DMS153 treated with DMSO at 0.1 percent for 48 hours (cell line): Measurements from ENCODE around the gene TCF4.

ENCODE experiments used
- DNase-seq: peaks from one replicate; lab custom pipeline; 2025; ENCODE audit not compliant: unreplicated experiment; lab: John Stamatoyannopoulos, UW

TCF4 gene

DNA sequence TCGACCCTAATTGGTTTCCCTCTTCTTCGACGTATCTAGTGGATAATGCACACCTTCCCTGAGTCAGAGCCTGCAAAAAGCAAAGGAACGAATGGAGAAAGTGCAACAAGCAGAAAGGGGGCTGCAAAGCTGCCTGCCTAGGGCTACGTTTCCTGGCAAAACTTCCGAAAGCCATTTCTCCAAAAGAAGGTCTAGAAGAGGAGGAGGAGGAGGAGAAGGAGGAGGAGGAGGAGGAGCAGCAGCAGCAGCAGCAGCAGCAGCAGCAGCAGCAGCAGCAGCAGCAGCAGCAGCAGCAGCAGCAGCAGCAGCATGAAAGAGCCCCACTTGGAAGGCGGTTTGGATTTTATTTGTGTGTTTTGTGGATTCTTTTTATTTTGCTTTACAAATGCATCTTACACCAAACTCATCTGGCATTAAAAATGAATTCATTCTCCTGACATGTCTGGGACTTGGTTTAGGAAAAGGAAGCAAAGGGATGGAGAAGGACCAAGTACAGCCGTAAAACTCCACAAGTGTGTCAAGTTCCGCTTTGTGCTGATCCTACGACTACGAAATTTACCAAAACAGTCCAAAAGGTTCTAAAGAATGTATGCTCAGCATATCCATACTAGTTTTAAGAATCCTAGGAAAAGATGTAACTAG lies 2.0 kb downstream of the TCF4 start:
- DNase-seq = no peak

DNA sequence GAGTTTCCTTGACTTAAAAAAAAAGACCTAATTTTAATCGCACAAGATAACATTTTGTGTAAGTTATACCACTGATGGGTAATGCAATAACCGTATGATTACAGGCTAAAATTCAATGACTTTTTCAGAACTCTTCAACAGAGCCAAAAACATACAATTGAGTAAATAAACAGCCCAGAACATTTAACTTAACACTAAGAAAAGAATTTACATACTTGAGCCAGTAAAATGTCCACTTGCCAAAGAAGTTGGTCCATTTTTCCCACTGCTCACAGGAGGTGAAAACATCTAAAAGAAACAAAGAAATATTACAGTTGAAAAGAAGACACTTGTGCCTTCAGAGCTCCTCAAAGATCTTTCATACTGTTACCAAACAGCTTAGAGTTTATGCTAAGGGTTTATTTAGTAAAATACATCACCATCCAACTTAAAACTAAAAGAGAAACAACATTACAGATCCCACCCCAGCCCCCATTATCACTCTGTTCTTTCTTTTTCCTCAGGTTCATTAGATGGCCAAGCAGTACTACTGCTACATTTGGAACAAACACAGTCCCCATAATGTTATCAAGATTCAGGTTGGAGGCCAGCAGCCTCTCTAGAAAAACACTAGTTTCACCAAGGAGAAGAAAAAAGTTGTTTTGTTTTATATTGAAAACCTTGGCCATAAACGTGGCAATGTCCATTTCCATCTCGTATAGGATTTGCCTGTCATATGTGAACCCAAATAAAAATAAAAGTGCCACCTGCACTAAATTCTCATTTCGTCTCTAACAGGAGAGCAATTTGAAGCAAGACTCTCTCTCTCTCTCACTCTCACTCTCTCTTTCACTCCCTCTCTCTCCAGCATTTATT lies 2.7 kb downstream of the TCF4 start:
- no peak for DNase-seq

DNA sequence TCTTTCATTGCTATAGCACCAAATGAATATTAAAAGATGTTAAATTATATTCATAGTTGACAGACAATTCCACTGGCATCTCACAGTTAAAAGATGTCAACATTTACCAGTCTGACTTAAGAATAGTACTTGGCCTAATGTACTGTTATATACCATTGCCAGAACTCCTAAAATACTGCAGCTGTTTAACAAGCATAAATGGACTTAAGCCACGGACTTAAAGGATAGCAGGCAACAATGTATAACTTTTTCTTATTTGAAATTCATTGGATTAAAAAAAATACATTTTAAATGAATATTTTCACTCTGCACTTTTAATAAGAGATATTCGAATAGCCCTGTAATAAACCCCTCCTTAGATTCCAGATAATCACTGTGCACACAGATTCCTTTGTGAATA lies 3.8 kb downstream of the TCF4 start:
- DNase-seq = no peak

DNA sequence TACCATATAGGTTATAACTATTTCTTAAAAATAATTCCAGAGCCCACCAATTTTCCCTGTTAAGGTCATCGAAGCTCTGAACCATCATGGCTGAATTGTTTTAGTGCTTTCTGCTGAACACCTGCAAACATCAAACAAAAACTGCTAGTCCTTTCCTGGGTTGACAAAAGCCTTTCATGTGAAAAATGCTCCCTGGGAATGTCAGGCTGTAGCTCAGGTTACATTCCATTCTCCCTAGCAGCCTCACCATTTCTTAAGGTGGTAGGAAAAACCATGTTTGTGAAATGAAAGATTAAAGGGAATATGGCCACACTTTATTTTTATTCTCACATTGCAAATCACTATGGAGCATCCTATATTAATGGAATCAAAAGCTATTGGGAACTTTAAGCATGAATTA lies 5.7 kb downstream of the TCF4 start:
- no peak for DNase-seq

DNA sequence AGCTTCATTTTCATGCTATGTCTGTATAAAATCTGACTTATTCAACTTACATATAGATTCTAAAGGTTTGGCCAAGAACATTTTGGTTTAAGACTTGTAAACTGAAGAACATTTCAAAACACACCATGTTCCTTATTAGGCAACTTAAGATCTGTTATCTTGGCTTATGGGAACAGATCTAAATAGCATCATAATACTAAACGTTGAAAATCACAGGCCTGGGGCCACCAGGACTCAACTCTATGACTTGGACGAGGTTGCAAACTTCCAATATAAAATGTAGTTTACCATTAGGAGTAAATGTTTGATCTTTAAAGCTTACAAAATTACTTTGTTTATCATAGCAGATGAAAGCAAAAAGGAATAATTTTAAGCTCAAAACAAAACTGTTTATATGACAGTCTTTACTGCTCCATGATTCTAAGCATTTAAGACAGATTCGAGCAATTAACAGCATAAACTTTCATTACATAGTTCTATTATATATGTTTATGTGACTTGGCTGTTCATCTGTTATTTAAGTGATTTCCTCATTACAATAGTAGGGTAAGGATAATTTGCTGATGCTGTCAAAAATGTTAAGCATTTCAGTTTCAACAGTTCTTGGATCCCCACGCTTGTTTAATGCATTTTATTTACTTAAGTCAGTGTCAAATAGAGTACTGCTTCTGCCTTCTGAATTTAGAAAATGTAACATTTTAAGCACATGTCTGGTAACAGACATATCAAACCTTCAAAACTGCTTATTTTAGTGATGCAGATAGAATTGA lies 8.3 kb downstream of the TCF4 start:
- no peak for DNase-seq

DNA sequence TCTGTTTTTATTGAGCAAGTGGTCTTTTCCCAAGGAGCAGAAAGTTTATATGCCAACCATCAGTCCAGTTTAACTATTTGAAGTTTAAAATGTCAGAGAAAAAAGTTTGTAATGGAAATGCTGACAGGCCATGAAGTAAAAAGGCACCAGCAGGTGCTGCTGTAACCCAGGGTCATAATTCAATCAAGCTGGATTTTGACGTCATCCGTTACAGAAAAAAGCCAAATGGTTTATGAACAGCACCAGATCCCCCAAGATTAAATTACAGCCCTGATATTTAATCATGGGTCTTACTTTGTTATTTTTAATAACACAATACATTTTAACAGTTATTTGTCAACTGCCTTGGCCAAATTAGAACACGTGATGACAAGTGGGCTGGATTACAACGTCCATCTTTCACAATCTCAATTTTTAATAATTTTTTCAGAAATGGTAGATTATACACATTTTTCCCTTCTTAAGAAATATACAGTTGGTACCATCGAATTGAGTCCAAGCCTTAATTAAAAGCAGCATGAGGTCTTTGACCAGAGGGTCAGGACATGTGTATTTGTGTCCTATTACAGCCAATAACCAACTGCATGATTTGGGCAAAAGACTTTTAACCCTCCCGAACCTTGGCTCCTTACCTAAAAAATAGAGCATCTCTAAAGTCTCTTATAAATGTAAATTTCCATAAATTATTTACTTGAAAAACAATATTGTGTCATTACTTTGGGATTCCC lies 10.0 kb downstream of the TCF4 start:
- no peak for DNase-seq

DNA sequence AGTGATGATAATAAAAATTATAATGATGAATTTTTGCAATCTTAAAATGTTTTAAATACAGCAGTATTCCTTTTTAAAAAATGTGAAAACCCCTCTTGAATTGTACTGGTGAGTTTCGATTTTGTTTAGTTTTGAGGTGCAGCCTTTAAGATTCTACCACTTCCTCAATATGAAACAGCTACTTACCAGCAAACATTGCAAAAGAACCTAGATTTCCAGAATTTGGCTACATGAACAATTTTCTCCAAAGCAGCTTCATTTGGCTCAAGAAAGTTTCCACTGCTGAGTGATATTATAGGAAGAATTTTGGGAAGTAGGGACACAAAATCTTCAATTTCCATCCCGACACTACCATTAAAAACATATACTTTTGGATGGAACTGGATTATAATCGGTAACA lies 12.0 kb downstream of the TCF4 start:
- DNase-seq = no peak

DNA sequence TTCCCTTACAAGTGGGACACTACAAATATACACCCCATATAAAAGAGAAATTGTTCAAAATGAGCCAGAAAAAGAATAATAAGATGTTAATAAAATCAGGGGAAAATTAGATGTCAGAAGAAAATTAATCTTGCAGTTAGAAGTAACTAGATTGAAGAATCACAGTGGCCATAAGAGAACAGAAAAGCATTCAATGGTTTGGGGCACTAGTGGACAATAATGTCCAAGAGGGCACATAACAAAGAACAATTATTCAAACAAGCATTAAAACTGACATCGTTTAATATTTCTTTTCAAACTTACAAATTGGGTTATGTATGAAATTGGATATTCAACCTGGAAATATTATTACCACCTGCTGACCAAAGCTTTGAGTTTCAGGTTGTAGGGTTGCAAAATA lies 12.9 kb downstream of the TCF4 start:
- no peak for DNase-seq

DNA sequence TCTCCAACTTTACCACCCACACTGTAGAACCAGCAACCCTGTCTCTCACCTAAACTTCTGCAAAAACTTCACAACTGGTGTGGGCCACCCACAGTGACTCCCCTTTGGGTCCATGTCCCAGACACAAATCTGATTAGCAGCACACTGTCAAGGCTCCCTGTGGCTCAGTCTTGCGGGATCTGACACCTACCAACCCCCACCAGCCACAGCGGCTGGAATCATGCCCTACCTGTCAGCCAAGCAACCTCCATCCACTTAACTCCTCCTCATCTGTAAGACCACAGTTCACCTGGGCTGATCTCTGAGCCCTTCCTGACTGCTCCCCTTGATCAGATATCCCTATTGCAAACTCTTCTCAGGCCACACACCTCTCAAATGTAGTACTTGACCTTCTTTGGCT lies 14.6 kb downstream of the TCF4 start:
- no peak for DNase-seq

DNA sequence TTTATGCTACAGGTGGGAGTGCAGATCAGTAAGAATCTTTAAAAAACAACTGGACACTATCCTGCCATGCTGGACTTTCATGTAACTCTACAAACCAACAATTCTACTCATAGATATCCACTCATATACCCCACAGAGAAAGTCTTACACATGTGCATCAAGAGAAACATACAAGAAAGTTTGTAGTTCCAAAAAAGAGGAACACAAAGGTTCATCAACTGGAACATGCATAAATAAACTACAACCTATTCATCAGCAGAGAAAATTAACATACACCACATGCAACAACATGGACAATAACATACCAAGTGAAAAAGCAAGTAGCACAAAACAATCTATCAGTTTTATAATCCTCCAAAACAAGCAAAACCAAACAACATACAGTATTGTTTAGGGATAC lies 17.0 kb downstream of the TCF4 start:
- DNase-seq = no peak

DNA sequence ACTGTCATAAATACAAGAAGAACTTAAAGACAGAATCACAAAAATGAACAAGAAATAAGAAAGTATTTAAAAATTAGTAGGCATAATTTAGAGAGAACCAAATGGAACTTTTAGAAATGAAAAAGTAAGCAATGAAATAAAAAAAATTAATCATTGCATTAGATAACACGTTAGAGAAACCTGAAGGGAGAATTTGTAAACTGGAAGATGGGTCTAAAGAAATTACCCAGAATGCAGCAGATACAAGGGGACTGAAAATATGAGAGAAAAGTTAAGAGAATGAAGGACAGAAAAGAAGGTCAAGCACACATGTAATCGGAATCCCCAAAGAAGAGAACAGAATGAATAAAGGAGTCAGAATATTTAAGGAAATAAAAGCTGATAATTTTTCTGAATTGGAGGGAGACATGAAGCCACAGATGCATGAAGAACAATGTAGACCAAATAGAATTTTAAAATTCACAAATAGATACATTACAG lies 21.5 kb downstream of the TCF4 start:
- DNase-seq = no peak

DNA sequence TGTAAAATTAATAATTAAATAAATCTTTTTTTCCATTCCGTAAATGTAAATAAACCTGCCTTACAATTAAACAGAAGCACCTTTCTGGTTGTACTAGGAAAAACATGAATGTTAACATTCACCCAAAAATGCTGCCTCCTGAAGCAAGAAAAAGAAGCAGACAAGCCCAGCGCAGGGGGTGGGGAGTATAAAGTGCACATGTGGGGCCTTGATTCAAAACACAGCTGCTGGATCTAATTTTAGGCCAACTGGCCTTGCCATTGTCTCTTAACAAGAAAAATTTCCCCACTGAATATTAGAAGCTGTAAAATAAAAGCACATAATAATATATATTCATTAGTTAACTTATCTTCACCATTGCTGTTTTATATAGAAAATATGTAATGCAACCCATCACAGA lies 28.3 kb downstream of the TCF4 start:
- no peak for DNase-seq

DNA sequence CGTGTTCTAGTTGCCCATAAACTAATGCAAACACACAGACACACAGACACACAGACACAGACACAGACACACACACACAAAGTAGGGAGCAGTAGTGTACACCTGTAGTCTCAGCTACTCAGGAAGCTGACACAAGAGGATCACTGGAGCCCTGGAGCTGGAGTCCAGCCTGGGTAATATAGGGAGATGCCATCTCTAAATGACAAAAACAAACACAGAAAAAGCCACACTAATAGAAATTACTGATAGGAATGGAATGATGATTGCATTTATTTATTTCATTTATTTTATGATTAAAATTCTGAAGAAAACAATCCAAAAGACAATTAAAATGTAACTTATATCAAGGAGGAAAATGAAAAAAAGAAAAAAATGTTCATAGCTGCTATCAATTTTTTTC lies 30.8 kb downstream of the TCF4 start:
- no peak for DNase-seq

DNA sequence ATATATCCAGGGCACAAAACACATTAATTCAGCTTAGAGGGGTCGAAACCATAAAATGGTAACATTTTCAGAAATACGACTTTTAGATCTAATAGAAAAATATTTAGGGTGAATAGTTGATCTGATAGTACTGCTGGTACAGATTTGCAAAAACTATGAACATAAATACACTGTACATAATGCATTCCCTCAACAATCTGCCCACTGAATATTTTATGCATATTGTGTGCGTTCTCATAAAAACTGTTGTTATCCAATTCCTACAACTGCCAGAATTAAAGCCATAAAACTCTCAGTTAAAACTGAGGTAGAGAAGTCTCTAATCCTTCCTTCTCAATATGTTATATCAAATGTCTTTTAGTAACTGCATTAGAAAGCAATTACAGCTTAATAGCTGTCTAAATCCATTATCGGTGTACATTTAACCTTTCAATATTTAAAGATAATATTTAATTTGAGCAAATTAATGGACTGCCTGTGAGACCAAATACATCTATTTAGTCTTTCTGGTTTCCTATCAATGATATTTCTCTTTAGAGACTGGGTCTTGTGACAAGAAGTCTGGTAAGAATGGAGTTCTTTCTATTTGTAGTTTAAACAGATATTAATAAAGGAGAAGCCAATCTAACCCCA lies 32.5 kb downstream of the TCF4 start:
- DNase-seq = no peak

DNA sequence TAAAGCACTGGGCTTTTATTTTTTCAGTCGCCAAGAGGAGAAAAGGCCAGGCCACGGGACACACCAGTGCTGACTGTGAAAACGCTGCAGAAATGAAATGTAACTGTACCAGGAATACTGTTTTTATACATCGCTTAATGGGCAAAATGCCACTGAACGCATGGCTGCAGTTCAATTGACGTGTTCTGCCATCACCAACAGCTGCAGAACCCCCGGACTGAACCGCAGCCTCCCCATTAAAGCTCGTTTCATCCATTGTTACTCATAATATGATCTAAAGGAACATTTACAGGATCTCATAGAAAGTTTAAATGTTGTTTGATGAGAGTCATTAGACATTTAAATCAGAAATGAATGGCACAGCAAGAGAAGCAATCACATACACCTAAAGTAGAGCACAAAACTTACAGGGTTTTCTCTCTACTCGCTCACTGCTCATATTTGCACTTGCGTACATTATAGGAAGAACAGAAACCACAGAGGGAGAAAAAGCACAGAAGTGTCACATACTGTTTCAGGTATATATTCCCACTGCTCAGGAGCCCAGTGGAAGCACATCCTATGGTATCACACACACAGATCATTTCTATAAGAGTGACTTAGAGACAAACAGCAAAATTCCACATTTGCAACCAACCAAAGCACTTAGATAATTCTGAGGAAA lies 35.3 kb downstream of the TCF4 start:
- DNase-seq = no peak

DNA sequence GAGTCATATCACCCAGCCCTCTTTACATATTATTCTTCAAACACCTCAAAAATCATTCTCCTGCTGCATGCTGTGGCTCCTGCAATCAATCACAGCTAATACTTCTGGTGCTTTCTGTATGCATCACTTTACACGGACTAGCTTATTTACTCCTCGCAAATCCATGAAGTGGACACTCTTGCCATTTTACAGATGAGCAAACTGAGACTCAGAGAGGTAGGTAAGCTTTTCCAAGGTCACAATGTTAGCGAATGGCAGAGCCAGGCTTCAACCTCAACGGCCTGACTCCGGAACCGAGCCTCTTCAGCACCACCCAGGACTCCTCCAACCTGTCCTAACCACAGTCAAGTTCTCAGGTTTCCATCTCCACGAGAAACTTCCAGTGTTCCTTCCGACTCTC lies 36.8 kb downstream of the TCF4 start:
- no peak for DNase-seq

DNA sequence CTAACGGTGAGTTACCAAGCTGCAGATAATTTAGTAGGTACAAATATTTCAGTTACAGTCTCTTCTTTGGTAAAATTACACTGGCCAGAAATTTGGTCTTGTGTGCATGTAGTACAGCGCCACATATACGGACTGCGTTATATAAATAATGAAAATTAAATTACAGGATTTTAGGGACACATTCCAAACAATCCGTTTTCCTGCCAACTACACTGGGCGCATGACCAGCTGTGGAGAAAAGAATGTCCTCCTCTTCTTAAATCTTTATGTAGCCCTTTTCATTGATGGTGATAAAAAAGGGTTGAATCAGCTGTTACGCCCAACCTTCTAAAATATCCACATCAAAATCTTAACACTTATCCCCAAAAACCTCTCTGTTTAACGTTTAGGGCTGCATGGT lies 37.5 kb downstream of the TCF4 start:
- DNase-seq = no peak

DNA sequence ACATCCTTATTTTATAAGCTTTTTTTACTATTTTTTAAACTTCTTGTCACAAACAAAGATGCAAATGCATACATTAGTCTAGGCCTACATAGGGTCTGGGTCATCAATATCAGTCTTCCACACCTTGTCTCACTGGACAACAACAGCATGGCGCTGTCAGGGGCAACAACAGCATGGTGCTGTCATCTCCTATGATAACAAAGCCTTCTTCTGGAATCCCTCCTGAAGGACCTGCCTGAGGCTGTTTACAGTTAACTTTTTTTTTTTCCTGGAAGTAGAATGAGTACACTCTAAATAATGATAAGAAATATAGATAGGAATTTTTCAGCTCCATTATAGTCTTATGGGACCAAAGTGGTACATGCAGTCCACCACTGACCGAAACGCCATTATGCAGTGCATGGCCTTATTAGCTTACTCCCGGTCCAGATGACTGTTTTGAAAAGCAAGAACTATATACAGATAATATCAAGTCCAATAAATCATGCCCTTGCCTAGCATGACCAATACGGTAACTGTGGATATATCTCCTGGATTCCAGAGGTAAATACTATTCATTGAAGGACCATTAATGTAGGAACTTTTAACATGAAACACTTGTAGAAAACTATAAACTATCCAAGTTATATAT lies 38.4 kb downstream of the TCF4 start:
- DNase-seq = no peak

DNA sequence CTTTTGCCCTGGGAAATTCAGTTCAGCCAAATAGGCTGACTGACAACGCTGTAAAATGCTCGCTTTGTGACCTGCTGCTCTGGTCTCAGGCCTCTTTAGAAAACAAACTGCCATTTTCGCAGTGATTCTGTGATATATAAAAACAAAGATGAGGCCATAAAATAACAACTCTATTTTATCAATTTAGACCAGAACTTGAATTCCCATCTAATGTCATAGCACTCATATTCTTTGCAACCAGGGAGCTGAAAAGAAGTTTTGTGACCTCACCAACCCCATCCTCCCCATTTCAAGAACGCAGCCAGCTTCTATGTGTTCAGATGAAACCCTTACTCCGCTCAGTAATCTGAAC lies 40.3 kb downstream of the TCF4 start:
- DNase-seq = no peak
